ENCODE results near the gene PHETA1. TPM values are rescaled to one million over a fixed set of nuclear protein-coding genes. Genes with fewer than 3 reads are reported as not detected.

The PHETA1 gene
- total RNA-seq, 1 donor from 2014 or later, result 18.2 TPM

DNA sequence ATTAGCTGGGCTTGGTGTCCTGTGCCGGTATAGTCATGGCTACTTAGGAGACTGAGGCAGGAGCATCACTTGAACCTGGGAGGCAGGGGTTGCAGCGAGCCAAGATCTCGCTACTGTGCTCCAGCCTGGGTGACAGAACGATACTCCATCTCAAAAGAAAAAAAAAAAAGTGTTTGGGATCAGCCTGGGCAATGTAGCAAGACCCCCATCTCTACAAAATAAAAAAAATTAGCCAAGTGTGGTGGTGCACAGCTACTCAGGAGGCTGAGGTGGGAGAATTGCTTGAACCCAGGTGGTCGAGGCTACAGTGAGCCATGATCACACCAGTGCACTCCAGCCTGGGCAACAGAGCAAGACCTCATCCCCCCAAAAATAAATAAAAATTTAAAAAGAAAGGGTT lies 47.6 kb downstream of the PHETA1 start:
- no peaks in the 10 kb centered on the region for H3K9me3 Mint-ChIP-seq
- no peaks in the 10 kb centered on the region for H3K27me3 Mint-ChIP-seq (ENCODE audit: low read depth)
- TF ChIP-seq, protein P1, sequence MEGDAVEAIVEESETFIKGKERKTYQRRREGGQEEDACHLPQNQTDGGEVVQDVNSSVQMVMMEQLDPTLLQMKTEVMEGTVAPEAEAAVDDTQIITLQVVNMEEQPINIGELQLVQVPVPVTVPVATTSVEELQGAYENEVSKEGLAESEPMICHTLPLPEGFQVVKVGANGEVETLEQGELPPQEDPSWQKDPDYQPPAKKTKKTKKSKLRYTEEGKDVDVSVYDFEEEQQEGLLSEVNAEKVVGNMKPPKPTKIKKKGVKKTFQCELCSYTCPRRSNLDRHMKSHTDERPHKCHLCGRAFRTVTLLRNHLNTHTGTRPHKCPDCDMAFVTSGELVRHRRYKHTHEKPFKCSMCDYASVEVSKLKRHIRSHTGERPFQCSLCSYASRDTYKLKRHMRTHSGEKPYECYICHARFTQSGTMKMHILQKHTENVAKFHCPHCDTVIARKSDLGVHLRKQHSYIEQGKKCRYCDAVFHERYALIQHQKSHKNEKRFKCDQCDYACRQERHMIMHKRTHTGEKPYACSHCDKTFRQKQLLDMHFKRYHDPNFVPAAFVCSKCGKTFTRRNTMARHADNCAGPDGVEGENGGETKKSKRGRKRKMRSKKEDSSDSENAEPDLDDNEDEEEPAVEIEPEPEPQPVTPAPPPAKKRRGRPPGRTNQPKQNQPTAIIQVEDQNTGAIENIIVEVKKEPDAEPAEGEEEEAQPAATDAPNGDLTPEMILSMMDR (IDR thresholded peaks at IDR 0.05; ENCODE audit: unreplicated experiment), result no peak

DNA sequence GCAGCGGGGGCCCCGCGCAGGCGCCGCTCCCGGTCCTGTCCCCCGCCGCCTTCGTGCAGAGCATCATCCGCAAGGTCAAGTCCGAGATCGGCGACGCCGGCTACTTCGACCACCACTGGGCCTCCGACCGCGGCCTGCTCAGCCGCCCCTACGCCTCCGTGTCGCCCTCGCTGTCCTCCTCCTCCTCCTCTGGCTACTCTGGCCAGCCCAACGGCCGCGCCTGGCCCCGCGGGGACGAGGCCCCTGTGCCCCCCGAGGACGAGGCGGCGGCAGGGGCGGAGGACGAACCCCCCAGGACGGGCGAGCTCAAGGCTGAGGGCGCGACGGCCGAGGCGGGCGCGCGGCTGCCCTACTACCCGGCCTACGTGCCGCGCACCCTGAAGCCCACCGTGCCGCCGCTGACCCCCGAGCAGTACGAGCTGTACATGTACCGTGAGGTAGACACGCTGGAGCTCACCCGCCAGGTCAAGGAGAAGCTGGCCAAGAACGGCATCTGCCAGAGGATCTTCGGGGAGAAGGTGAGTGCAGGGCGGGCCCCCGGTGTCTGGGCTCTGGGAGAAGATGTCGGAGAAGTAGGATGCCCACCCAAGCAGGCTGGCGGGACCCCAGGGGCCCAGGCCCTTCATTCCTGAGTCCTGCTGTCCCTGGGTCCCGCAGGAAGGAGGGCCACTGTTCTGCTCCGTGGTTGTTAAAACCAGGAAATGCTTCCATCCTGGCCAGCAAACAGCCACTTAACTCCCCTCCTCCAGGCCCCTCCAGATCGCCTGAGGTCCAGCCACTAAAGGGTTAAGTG lies 48.4 kb downstream of the PHETA1 start:
- H3K4me1 Mint-ChIP-seq, result no peaks in the 10 kb centered on the region
- TF ChIP-seq, protein P1 (IDR thresholded peaks at IDR 0.05; ENCODE audit: unreplicated experiment), result no peak
- DNase-seq (ENCODE audit: low spot score in 2 of 2, unreplicated experiment in 2 of 2), result no peak
- H3K27me3 Mint-ChIP-seq (ENCODE audit: low read depth), result no peaks in the 10 kb centered on the region
- no peaks in the 10 kb centered on the region for H3K9me3 Mint-ChIP-seq
- H3K27ac Mint-ChIP-seq, result no peak overlapping the region
- H3K4me3 Mint-ChIP-seq, result no peak overlapping the region
- peaks cover 7% of the 10 kb centered on the region for H3K36me3 Mint-ChIP-seq

More for the DNA sequence above, 47.6 kb downstream of the PHETA1 start:
- H3K36me3 Mint-ChIP-seq, result peaks cover 7% of the 10 kb centered on the region
- H3K4me1 Mint-ChIP-seq, result no peaks in the 10 kb centered on the region
- H3K27ac Mint-ChIP-seq, result no peak overlapping the region
- DNase-seq (ENCODE audit: low spot score in 2 of 2, unreplicated experiment in 2 of 2), result no peak
- H3K4me3 Mint-ChIP-seq, result no peak overlapping the region

DNA sequence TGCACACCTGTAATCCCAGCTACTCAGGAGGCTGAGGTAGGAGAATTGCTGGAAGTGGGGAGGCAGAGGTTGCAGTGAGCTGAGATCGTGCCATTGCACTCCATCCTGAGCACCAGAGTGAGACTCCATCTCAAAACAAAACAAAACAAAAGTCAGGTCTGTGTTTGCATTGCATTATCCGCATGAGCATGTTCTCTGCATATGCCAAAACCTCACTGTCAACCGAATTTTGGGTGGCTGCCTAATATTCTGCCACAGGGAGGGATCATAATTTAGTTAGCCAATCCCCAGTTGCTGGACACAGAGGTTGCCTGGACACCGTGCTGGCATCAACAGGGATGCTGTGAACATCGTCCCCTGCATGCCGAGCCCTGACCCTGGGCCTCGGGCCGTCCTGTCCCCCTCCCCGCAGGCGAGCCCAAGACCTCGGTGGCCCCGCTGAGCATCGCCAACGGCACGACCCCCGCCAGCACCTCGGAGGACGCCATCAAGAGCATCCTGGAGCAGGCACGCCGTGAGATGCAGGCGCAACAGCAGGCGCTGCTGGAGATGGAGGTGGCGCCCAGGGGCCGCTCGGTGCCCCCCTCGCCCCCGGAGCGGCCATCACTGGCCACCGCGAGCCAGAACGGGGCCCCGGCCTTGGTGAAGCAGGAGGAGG lies 49.2 kb downstream of the PHETA1 start:
- no peak overlapping the region for H3K27ac Mint-ChIP-seq
- no peak overlapping the region for H3K4me3 Mint-ChIP-seq
- TF ChIP-seq, protein P1 (IDR thresholded peaks at IDR 0.05; ENCODE audit: unreplicated experiment), result no peak
- H3K4me1 Mint-ChIP-seq, result no peaks in the 10 kb centered on the region
- H3K27me3 Mint-ChIP-seq (ENCODE audit: low read depth), result no peaks in the 10 kb centered on the region
- no peaks in the 10 kb centered on the region for H3K9me3 Mint-ChIP-seq
- H3K36me3 Mint-ChIP-seq, result peaks cover 7% of the 10 kb centered on the region
- no peak for DNase-seq (ENCODE audit: low spot score in 2 of 2, unreplicated experiment in 2 of 2)

DNA sequence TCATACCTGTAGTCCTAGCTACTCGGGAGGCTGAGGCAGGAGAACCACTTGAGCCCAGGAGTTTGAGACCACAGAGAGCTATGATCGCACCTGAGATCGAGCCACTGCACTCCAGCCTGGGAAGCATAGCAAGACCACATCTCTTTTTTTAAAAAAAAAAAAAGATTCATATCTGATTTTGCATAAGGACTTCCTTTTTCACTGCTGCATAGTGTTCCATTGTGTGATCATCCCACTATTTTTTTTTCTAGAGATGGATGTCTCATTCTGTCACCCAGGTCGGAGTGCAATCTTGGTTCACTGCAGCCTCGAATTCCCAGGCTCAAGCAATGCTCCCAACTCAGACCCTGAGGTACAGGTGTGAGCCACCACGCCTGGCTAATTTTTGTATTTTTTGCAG lies 50.4 kb downstream of the PHETA1 start:
- DNase-seq (ENCODE audit: low spot score in 2 of 2, unreplicated experiment in 2 of 2), result no peak
- TF ChIP-seq, protein P1 (IDR thresholded peaks at IDR 0.05; ENCODE audit: unreplicated experiment), result no peak
- H3K36me3 Mint-ChIP-seq, result peaks cover 12% of the 10 kb centered on the region
- H3K27me3 Mint-ChIP-seq (ENCODE audit: low read depth), result peaks cover 3% of the 10 kb centered on the region
- no peak overlapping the region for H3K27ac Mint-ChIP-seq
- H3K9me3 Mint-ChIP-seq, result no peaks in the 10 kb centered on the region
- H3K4me3 Mint-ChIP-seq, result no peak overlapping the region
- no peaks in the 10 kb centered on the region for H3K4me1 Mint-ChIP-seq

DNA sequence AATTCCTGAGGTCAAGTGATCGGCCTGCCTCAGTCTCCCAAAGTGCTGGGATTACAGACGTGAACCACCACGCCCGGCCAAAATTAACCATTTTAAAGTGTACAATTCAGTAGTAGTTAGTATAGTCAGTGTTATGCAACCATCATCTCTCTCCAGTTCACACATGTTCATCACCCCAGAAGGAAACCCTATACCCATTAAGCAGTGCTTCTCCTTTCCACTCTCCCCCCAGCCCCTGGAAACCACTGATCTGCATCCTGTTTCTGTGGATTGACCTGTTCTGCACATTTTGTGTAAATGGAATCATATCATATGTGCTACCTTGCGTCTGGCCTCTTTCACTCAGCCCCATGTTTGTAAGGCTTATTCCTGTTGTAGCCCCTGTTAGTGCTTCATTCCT lies 52.2 kb downstream of the PHETA1 start:
- Mint-ChIP-seq H3K27ac (no peak overlapping the region), H3K4me3 (no peak overlapping the region), H3K27me3 (ENCODE audit: low read depth) (peaks cover 3% of the 10 kb centered on the region), H3K4me1 (no peaks in the 10 kb centered on the region), H3K9me3 (no peaks in the 10 kb centered on the region), H3K36me3 (peaks cover 12% of the 10 kb centered on the region)
- TF ChIP-seq, protein P1 (IDR thresholded peaks at IDR 0.05; ENCODE audit: unreplicated experiment), result no peak
- DNase-seq (ENCODE audit: low spot score in 2 of 2, unreplicated experiment in 2 of 2), result no peak

Data from mesothelial cell of epicardium (in vitro differentiated cells).